ENCODE measurements around the gene LRRFIP1. TPM values are rescaled to one million over a fixed set of nuclear protein-coding genes. Genes with fewer than 3 reads are reported as not detected.
"Not testable (repeated sequence)": the region's sequence is repeated elsewhere in the genome, so short reads cannot be mapped to it uniquely, and the experiment has no call there.

The LRRFIP1 gene
- total RNA-seq, 2 experiments from 2014 or later = 189 to 207 TPM

GRCh38 chr2:237663517-237664110, 36.2 kb downstream of the LRRFIP1 start:
- H3K36me3 Mint-ChIP-seq (ENCODE audit: low read depth) = no peaks in the 10 kb centered on the region
- ATAC-seq (no peak), DNase-seq (no peak)
- H3K4me3 Mint-ChIP-seq = no peak overlapping the region
- POLR2A ChIA-PET = no interaction called here
- peaks cover 6% of the 10 kb centered on the region for H3K4me1 Mint-ChIP-seq (ENCODE audit: low read depth)
- CTCF ChIA-PET = interaction anchor here (1.3 to 1.9 kb wide), 5 partner anchors 10 to 151 kb away, joined by 3 to 7 read pairs (median 4); no protein-coding TSS in a partner anchor
- no peaks in the 10 kb centered on the region for H3K9me3 Mint-ChIP-seq (ENCODE audit: insufficient read depth)
- peaks cover 26% of the 10 kb centered on the region for H3K27me3 Mint-ChIP-seq (ENCODE audit: low read depth)
- H3K27ac Mint-ChIP-seq = no peak overlapping the region

- H3K4me3 Mint-ChIP-seq = no peak overlapping the region
- H3K4me1 Mint-ChIP-seq (ENCODE audit: low read depth) = peaks cover 6% of the 10 kb centered on the region
- no peaks in the 10 kb centered on the region for H3K36me3 Mint-ChIP-seq (ENCODE audit: low read depth)
- no peaks in the 10 kb centered on the region for H3K9me3 Mint-ChIP-seq (ENCODE audit: insufficient read depth)
- DNase-seq (no peak), ATAC-seq (no peak)
- peaks cover 26% of the 10 kb centered on the region for H3K27me3 Mint-ChIP-seq (ENCODE audit: low read depth)
- ChIA-PET POLR2A (no interaction called here), CTCF (interaction anchor here (1.1 to 1.9 kb wide), 4 partner anchors 8 to 151 kb away, joined by 3 to 7 read pairs (median 4); no protein-coding TSS in a partner anchor)
- H3K27ac Mint-ChIP-seq = no peak overlapping the region
Measured at GRCh38 chr2:237664151-237664550, 36.8 kb downstream of the LRRFIP1 start.

DNA sequence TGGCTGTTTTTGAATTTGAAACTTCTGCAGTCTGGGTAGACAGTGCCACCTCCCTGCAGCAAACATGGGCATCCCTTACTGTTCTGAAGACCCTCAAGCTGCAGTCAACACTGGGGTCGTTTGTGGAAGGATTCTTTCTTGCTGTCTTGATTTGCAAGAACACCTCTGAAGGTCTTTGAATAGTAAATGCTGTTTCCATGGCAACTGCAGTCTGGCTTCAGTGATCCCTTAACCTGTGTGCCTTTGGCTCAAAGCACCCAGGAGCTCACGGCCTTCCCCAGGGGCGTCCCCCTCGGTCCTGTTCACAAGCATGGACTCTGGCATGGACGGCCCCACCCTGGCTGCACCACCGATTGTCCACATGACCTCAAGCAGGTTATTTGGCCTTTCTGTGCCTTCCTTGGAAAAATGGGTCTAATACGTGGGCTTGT, 38.3 kb downstream of the LRRFIP1 start:
- H3K36me3 Mint-ChIP-seq (ENCODE audit: low read depth) = no peaks in the 10 kb centered on the region
- peaks cover 6% of the 10 kb centered on the region for H3K4me1 Mint-ChIP-seq (ENCODE audit: low read depth)
- no peak overlapping the region for H3K27ac Mint-ChIP-seq
- ChIA-PET CTCF (interaction anchor here (1.2 to 1.6 kb wide), 2 partner anchors 79 to 84 kb away, joined by 3 to 4 read pairs; no protein-coding TSS in a partner anchor), POLR2A (no interaction called here)
- no peak for ATAC-seq
- H3K27me3 Mint-ChIP-seq (ENCODE audit: low read depth) = peaks cover 24% of the 10 kb centered on the region
- DNase-seq = no peak
- H3K4me3 Mint-ChIP-seq = no peak overlapping the region
- no peaks in the 10 kb centered on the region for H3K9me3 Mint-ChIP-seq (ENCODE audit: insufficient read depth)

- H3K27ac Mint-ChIP-seq = no peak overlapping the region
- ChIA-PET CTCF (no interaction called here), POLR2A (no interaction called here)
- H3K4me1 Mint-ChIP-seq (ENCODE audit: low read depth) = peaks cover 6% of the 10 kb centered on the region
- H3K36me3 Mint-ChIP-seq (ENCODE audit: low read depth) = no peaks in the 10 kb centered on the region
- DNase-seq (no peak), ATAC-seq (no peak)
- H3K9me3 Mint-ChIP-seq (ENCODE audit: insufficient read depth) = no peaks in the 10 kb centered on the region
- peaks cover 22% of the 10 kb centered on the region for H3K27me3 Mint-ChIP-seq (ENCODE audit: low read depth)
- no peak overlapping the region for H3K4me3 Mint-ChIP-seq
Measured at GRCh38 chr2:237666606-237667005, 39.2 kb downstream of the LRRFIP1 start.

DNA sequence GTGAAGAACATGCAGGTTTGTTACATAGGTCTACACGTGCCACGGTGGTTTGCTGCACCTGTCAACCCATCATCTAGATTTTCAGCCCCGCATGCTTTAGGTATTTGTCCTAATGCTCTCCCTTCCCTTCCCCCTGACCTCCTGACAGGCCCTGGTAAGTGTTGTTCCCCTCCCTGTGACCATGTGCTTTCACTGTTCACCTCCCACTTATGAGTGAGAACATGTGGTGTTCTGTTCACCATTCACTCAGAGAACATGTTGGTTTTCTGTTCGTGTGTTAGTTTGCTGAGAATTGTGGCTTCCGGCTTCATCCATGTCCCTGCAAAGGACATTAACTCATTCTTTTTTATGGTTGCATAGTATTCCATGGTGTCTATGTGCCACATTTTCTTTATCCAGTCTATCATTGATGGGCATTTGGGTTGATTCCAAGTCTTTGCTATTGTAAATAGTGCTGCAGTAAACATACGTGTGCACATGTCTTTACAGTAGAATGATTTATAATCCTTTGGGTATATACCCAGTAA, 39.7 kb downstream of the LRRFIP1 start:
- H3K36me3 Mint-ChIP-seq (ENCODE audit: low read depth); H3K4me3 Mint-ChIP-seq; H3K27ac Mint-ChIP-seq; H3K4me1 Mint-ChIP-seq (ENCODE audit: low read depth); ATAC-seq; POLR2A ChIA-PET; DNase-seq; H3K9me3 Mint-ChIP-seq (ENCODE audit: insufficient read depth): not testable (repeated sequence)
- CTCF ChIA-PET = interaction anchor here (9.6 kb wide), 1 partner anchor 77 kb away, joined by 172 read pairs; no protein-coding TSS in a partner anchor
- peaks cover 24% of the 10 kb centered on the region for H3K27me3 Mint-ChIP-seq (ENCODE audit: low read depth)

GRCh38 chr2:237667893-237668292, 40.5 kb downstream of the LRRFIP1 start:
- H3K27ac Mint-ChIP-seq = no peak overlapping the region
- POLR2A ChIA-PET = no interaction called here
- no peaks in the 10 kb centered on the region for H3K36me3 Mint-ChIP-seq (ENCODE audit: low read depth)
- H3K4me3 Mint-ChIP-seq = no peak overlapping the region
- CTCF ChIA-PET = interaction anchor here (9.6 kb wide), 1 partner anchor 76 kb away, joined by 172 read pairs; no protein-coding TSS in a partner anchor
- no peak for DNase-seq
- peaks cover 8% of the 10 kb centered on the region for H3K4me1 Mint-ChIP-seq (ENCODE audit: low read depth)
- no peaks in the 10 kb centered on the region for H3K9me3 Mint-ChIP-seq (ENCODE audit: insufficient read depth)
- peaks cover 24% of the 10 kb centered on the region for H3K27me3 Mint-ChIP-seq (ENCODE audit: low read depth)
- no peak for ATAC-seq

DNA sequence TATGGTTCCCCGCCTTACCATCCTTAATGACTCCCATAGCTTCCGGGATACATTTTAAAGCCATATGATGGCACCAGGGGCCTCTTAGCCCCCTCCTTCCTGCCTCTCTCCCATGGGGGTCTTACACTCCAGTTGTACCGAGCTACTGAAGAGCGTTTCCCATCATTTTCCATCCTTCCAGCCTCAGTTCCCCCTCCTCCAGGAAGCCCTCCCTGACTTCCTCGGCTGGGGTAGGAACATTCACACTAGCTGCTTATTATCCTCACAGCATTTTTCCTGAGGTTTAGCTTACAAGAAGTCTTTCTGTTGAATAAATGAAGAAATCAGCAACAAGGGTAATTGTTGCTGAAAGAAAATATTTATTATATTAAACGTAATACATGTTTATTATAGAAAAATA, 41.1 kb downstream of the LRRFIP1 start:
- no peak for ATAC-seq
- peaks cover 11% of the 10 kb centered on the region for H3K4me1 Mint-ChIP-seq (ENCODE audit: low read depth)
- peaks cover 23% of the 10 kb centered on the region for H3K27me3 Mint-ChIP-seq (ENCODE audit: low read depth)
- no peak for DNase-seq
- no peak overlapping the region for H3K4me3 Mint-ChIP-seq
- no peak overlapping the region for H3K27ac Mint-ChIP-seq
- ChIA-PET POLR2A (no interaction called here), CTCF (interaction anchor here (5.6 to 9.6 kb wide), 2 partner anchors 76 to 87 kb away, joined by 20 to 172 read pairs; no protein-coding TSS in a partner anchor)
- no peaks in the 10 kb centered on the region for H3K36me3 Mint-ChIP-seq (ENCODE audit: low read depth)
- H3K9me3 Mint-ChIP-seq (ENCODE audit: insufficient read depth) = no peaks in the 10 kb centered on the region

DNA sequence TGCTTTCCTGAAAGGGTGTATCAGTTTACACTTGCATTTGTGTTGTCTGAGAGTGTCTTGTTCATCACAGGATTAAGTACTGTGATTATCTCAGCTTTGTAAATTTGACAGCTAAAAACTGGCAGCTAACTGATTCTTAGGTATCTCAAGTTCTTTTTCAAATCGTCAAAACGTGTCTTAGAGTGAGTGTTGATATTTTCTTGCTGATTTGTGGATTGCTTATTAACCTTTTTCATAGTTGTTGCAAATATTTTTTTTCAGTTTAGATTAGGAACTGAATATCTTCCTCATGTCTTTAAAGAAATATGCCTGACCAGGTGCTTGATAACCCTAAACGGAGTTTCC, 41.9 kb downstream of the LRRFIP1 start:
- peaks cover 19% of the 10 kb centered on the region for H3K4me1 Mint-ChIP-seq (ENCODE audit: low read depth)

DNA sequence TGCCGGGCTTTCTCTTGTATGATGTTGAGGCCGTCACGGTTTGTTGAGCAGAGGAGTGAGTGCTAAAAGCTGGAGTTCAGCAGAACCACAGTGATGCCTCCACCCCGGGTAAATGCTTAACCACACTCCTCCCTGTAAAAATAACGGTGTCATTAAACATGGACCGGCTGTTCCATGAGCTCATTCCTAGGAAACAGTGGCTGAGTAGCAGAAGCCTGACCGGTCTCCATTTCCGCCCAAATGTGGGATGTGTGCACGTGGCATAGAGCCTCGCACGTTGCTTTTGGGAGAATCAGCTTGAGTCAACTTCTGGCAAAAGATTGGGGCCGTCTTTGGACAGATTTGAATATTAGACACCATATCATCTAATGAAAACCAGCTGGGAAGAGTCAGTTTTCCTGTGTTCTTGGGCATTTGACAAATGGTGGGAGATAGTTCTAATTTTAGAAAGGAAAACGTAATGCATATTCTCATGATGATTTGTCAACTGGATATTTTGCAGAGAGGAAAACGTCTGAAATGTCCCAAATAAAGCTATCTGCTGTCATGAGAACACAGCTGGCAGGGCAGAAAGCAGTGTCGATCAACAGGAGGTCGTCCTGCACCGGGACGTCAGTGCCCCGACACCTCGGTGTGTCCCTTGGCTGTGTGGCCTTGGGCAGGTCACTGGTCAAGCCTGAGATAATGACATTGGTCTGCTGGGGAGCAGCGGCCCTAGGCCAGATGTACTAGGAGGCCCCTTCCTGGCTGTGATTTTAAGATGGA, 42.4 kb downstream of the LRRFIP1 start:
- ATAC-seq (no peak), DNase-seq (no peak)
- no peaks in the 10 kb centered on the region for H3K9me3 Mint-ChIP-seq (ENCODE audit: insufficient read depth)
- ChIA-PET POLR2A (interaction anchor here (0.7 to 9.6 kb wide), 3 partner anchors 21 to 66 kb away, joined by 3 to 199 read pairs (median 42); no protein-coding TSS in a partner anchor), CTCF (interaction anchor here (1.4 to 9.6 kb wide), 3 partner anchors 69 to 88 kb away, joined by 3 to 172 read pairs (median 20); no protein-coding TSS in a partner anchor)
- H3K4me3 Mint-ChIP-seq = no peak overlapping the region
- H3K27ac Mint-ChIP-seq = no peak overlapping the region
- peaks cover 24% of the 10 kb centered on the region for H3K4me1 Mint-ChIP-seq (ENCODE audit: low read depth)
- no peaks in the 10 kb centered on the region for H3K36me3 Mint-ChIP-seq (ENCODE audit: low read depth)
- H3K27me3 Mint-ChIP-seq (ENCODE audit: low read depth) = peaks cover 16% of the 10 kb centered on the region

More for the DNA sequence above, 41.9 kb downstream of the LRRFIP1 start:
- Mint-ChIP-seq H3K9me3 (ENCODE audit: insufficient read depth) (no peaks in the 10 kb centered on the region), H3K27ac (no peak overlapping the region), H3K36me3 (ENCODE audit: low read depth) (no peaks in the 10 kb centered on the region), H3K27me3 (ENCODE audit: low read depth) (peaks cover 20% of the 10 kb centered on the region), H3K4me3 (no peak overlapping the region)
- POLR2A ChIA-PET = interaction anchor here (7.1 kb wide), 1 partner anchor 28 kb away, joined by 42 read pairs; no protein-coding TSS in a partner anchor
- no peak for DNase-seq
- CTCF ChIA-PET = interaction anchor here (1.4 to 9.6 kb wide), 3 partner anchors 69 to 88 kb away, joined by 3 to 172 read pairs (median 20); no protein-coding TSS in a partner anchor
- no peak for ATAC-seq

- ChIA-PET CTCF (interaction anchor here (0.7 to 9.6 kb wide), 7 partner anchors 20 to 89 kb away, joined by 3 to 202 read pairs (median 64); no protein-coding TSS in a partner anchor), POLR2A (interaction anchor here (0.7 to 9.6 kb wide), 3 partner anchors 20 to 67 kb away, joined by 3 to 199 read pairs (median 42); no protein-coding TSS in a partner anchor)
- DNase-seq = no peak
- ATAC-seq = no peak
- no peak overlapping the region for H3K27ac Mint-ChIP-seq
- H3K4me3 Mint-ChIP-seq = no peak overlapping the region
- H3K27me3 Mint-ChIP-seq (ENCODE audit: low read depth) = peaks cover 16% of the 10 kb centered on the region
- H3K4me1 Mint-ChIP-seq (ENCODE audit: low read depth) = peaks cover 33% of the 10 kb centered on the region
- no peaks in the 10 kb centered on the region for H3K9me3 Mint-ChIP-seq (ENCODE audit: insufficient read depth)
- no peaks in the 10 kb centered on the region for H3K36me3 Mint-ChIP-seq (ENCODE audit: low read depth)
Measured at GRCh38 chr2:237670641-237671040, 43.3 kb downstream of the LRRFIP1 start.

GRCh38 chr2:237671466-237672138, 44.2 kb downstream of the LRRFIP1 start:
- DNase-seq (no peak), ATAC-seq (no peak)
- Mint-ChIP-seq H3K9me3 (ENCODE audit: insufficient read depth) (no peaks in the 10 kb centered on the region), H3K4me1 (ENCODE audit: low read depth) (peaks cover 41% of the 10 kb centered on the region), H3K36me3 (ENCODE audit: low read depth) (no peaks in the 10 kb centered on the region), H3K27me3 (ENCODE audit: low read depth) (peaks cover 13% of the 10 kb centered on the region), H3K27ac (no peak overlapping the region), H3K4me3 (no peak overlapping the region)
- POLR2A ChIA-PET = interaction anchor here (0.6 to 9.6 kb wide), 3 partner anchors 19 to 89 kb away, joined by 3 to 199 read pairs (median 42); no protein-coding TSS in a partner anchor
- CTCF ChIA-PET = interaction anchor here (0.6 to 9.6 kb wide), 15 partner anchors 10 to 103 kb away, joined by 3 to 202 read pairs (median 8); no protein-coding TSS in a partner anchor

All from activated CD8-positive, alpha-beta T cell treated with anti-CD3 and anti-CD28 coated beads, Interleukin-2, amount 10 ng/mL, durations not matched to agents 7 days and 5 days (primary cell).